ENCODE results near the gene FZD7. TPM values are rescaled to one million over a fixed set of nuclear protein-coding genes. Genes with fewer than 3 reads are reported as not detected.

Gene FZD7
- total and polyA plus RNA-seq, 9 of the 15 experiments (the other 6 are each of a cell fraction or from before 2014, with no cell fraction given) = 0.11 to 2.4 (median 0.69) TPM

DNA sequence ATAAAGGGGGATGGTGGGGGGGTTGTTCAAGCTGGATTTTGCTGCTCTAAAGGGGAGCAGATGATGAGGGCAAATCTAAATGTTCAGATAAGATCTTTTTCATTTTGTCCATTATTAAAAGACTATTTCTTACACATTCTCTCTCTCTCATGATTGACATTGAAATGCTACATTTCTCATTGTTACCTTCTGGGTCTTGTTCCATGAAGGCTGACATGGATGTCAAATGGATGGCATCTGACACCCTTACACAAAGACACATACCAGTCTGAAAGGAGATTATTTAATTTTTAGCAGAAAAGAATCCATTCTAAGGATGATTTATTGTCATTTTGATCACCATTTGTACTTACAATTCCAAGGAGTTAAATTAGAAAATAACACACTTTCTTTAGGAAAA lies 11.1 kb downstream of the FZD7 start:
- POLR2A ChIA-PET = no interaction called here
- in situ Hi-C loops (cut with MboI) = no loop called here

More for the DNA sequence above, 11.1 kb downstream of the FZD7 start:
- ATAC-seq (no peak), FAIRE-seq (no peak), DNase-seq (ENCODE audit: extremely low read depth in 1 of 4, low spot score in 3 of 4) (no peak)
- intact Hi-C loops (cut with micrococcal nuclease) = no loop called here
- peaks cover 0 to 3% of the 10 kb centered on the region in 2 experiments; a peak in 1 of 5 replicates for H3K4me1 ChIP-seq (replicated peaks in 1 of 2; ENCODE audit: control insufficient read depth in 2 of 2, insufficient read depth in 2 of 2, low read length in 2 of 2)
- no peak overlapping the region for H3K9ac ChIP-seq (ENCODE audit: insufficient read depth in 1 of 2, low read depth in 2 of 2, low read length in 2 of 2)
- H4K20me1 ChIP-seq (replicated peaks; ENCODE audit: control insufficient read depth, insufficient read depth, low read length) = no peaks in the 10 kb centered on the region
- no peak overlapping the region for H2AFZ ChIP-seq (ENCODE audit: low read depth, low read length)
- no peaks in the 10 kb centered on the region for H3K36me3 ChIP-seq (ENCODE audit: control insufficient read depth, insufficient read depth, low read length)
- no peaks in the 10 kb centered on the region for H3K9me3 ChIP-seq (replicated peaks; ENCODE audit: control insufficient read depth, insufficient read depth, low read depth, low read length)
- no peak overlapping the region for H3K27ac ChIP-seq (ENCODE audit: extremely low read depth, low read depth, low read length)
- BruUV-seq (replicated peaks) = no TSS peak
- TF ChIP-seq FOXK2 (conservative IDR thresholded peaks at IDR 0.05 in 1 of 2, IDR thresholded peaks at IDR 0.05 in 1 of 2; ENCODE audit: low read depth in 2 of 2) = no peak
- no peak for TF ChIP-seq ZNF717 (CRISPR knock-in tag; IDR thresholded peaks at IDR 0.05)
- no peak for TF ChIP-seq ARHGAP35 (IDR thresholded peaks at IDR 0.05; ENCODE audit: partially characterized antibody)
- TF ChIP-seq YBX1 (IDR thresholded peaks at IDR 0.05) = no peak
- TF ChIP-seq, protein P1, sequence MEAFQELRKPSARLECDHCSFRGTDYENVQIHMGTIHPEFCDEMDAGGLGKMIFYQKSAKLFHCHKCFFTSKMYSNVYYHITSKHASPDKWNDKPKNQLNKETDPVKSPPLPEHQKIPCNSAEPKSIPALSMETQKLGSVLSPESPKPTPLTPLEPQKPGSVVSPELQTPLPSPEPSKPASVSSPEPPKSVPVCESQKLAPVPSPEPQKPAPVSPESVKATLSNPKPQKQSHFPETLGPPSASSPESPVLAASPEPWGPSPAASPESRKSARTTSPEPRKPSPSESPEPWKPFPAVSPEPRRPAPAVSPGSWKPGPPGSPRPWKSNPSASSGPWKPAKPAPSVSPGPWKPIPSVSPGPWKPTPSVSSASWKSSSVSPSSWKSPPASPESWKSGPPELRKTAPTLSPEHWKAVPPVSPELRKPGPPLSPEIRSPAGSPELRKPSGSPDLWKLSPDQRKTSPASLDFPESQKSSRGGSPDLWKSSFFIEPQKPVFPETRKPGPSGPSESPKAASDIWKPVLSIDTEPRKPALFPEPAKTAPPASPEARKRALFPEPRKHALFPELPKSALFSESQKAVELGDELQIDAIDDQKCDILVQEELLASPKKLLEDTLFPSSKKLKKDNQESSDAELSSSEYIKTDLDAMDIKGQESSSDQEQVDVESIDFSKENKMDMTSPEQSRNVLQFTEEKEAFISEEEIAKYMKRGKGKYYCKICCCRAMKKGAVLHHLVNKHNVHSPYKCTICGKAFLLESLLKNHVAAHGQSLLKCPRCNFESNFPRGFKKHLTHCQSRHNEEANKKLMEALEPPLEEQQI (IDR thresholded peaks at IDR 0.05) = no peak
- no peak for TF ChIP-seq ZBTB11 (CRISPR knock-in tag; IDR thresholded peaks at IDR 0.05)
- no peak for TF ChIP-seq TEAD4 (IDR thresholded peaks at IDR 0.05; ENCODE audit: low read length)
- TF ChIP-seq TEAD4 (CRISPR knock-in tag; IDR thresholded peaks at IDR 0.05; ENCODE audit: borderline replicate concordance) = no peak
- no peak for TF ChIP-seq CBX5 (IDR thresholded peaks at IDR 0.05; ENCODE audit: borderline replicate concordance, low read depth)
- no peak for TF ChIP-seq NR0B1 (IDR thresholded peaks at IDR 0.05; ENCODE audit: partially characterized antibody)
- TF ChIP-seq PYGO2 (tag; IDR thresholded peaks at IDR 0.05) = no peak
- CTCF ChIA-PET (ENCODE audit: low intra/inter-chr PET ratio) = no interaction called here
- H3K27me3 ChIP-seq (ENCODE audit: control insufficient read depth in 2 of 2, insufficient read depth in 2 of 2, low read length in 2 of 2) = peaks cover 0 to 15% of the 10 kb centered on the region in 2 experiments; a peak in 2 of 5 replicates
- no peak overlapping the region for H3K4me3 ChIP-seq
- H3K4me2 ChIP-seq (ENCODE audit: insufficient read depth, low read length) = no peak overlapping the region
- no peaks in the 10 kb centered on the region for H3K79me2 ChIP-seq (ENCODE audit: control insufficient read depth, insufficient read depth, low read length)
- no peaks in the 10 kb centered on the region for H3K9me1 ChIP-seq (ENCODE audit: control insufficient read depth, insufficient read depth, low read length)

Measured in K562 (cell line).